Fibroblast of lung (primary cell): ENCODE data around the gene NOL4L.

ENCODE experiments used
- EZH2 ChIP-seq: IDR thresholded peaks from 2 replicates; pipeline ENCODE4 v1.5.1; 2012; ENCODE audit warnings: low read length, control low read depth, mild to moderate bottlenecking; ENCODE audit errors: missing control alignments
- TF ChIP-seq, protein P1 (sequence below), 2 donors: IDR thresholded peaks in 1 of 2; conservative IDR thresholded peaks in 1 of 2; 1 replicate in 1 of 2; 2 replicates in 1 of 2; pipeline ENCODE4 v1.5.1; 2011 to 2012; ENCODE audit warnings: low read length in 2 of 2, control low read depth in 1 of 2, inconsistent platforms in 1 of 2, low read depth in 1 of 2, mild to moderate bottlenecking in 1 of 2

GRCh38 chr20:32396646-32397160 is 188.4 kb downstream of the NOL4L start:
- TF ChIP-seq, protein P1, sequence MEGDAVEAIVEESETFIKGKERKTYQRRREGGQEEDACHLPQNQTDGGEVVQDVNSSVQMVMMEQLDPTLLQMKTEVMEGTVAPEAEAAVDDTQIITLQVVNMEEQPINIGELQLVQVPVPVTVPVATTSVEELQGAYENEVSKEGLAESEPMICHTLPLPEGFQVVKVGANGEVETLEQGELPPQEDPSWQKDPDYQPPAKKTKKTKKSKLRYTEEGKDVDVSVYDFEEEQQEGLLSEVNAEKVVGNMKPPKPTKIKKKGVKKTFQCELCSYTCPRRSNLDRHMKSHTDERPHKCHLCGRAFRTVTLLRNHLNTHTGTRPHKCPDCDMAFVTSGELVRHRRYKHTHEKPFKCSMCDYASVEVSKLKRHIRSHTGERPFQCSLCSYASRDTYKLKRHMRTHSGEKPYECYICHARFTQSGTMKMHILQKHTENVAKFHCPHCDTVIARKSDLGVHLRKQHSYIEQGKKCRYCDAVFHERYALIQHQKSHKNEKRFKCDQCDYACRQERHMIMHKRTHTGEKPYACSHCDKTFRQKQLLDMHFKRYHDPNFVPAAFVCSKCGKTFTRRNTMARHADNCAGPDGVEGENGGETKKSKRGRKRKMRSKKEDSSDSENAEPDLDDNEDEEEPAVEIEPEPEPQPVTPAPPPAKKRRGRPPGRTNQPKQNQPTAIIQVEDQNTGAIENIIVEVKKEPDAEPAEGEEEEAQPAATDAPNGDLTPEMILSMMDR (conservative IDR thresholded peaks at IDR 0.05 in 1 of 2, IDR thresholded peaks at IDR 0.05 in 1 of 2; ENCODE audit: low read depth in 1 of 2, low read length in 2 of 2) = no peak
- TF ChIP-seq EZH2 = no peak
